Astrocyte (in vitro differentiated cells and primary cell): ENCODE measurements around the gene F8. TPM values are rescaled to one million over a fixed set of nuclear protein-coding genes. Genes with fewer than 3 reads are reported as not detected.
"Not testable (repeated sequence)": the region's sequence is repeated elsewhere in the genome, so short reads cannot be mapped to it uniquely, and the experiment has no call there.

Experiments
- DNase-seq: peaks from one replicate; pipeline ENCODE4 v3.0.0-alpha.2; 2010; ENCODE audit warnings: low read depth
- FAIRE-seq: peaks from 2 replicates; lab custom pipeline; 2011; peaks lifted over from hg19 to GRCh38; lab: Jason Lieb, UNC
- H2AFZ ChIP-seq: 2 replicates; pipeline ENCODE4 v1.6.0; 2012; ENCODE audit warnings: low read depth, low read length, inconsistent platforms
- H3K27ac ChIP-seq: 2 replicates; pipeline ENCODE4 v1.5.1; 2011; ENCODE audit warnings: low read depth, low read length, inconsistent platforms
- H3K27me3 ChIP-seq: 2 replicates; pipeline ENCODE4 v1.6.0; 2011; ENCODE audit warnings: low read length, inconsistent platforms; ENCODE audit not compliant: insufficient read depth
- H3K36me3 ChIP-seq: 2 replicates; pipeline ENCODE4 v1.5.1; 2011; ENCODE audit warnings: low read length, inconsistent platforms; ENCODE audit not compliant: insufficient read depth
- H3K4me1 ChIP-seq: 2 replicates; pipeline ENCODE4 v1.5.1; 2011; ENCODE audit warnings: low read length, inconsistent platforms; ENCODE audit not compliant: insufficient read depth
- H3K4me2 ChIP-seq: 2 replicates; pipeline ENCODE4 v1.6.0; 2012; ENCODE audit warnings: low read length, inconsistent platforms
- H3K4me3 ChIP-seq: 2 replicates; pipeline ENCODE4 v1.5.1; 2011; ENCODE audit warnings: low read depth, mild to moderate bottlenecking, low read length, inconsistent platforms; ENCODE audit not compliant: insufficient read depth
- H3K79me2 ChIP-seq: 2 replicates; pipeline ENCODE4 v1.6.0; 2012; ENCODE audit warnings: mild to moderate bottlenecking, low read length, inconsistent platforms; ENCODE audit not compliant: insufficient read depth
- H3K9ac ChIP-seq: 2 replicates; pipeline ENCODE4 v1.6.0; 2012; ENCODE audit warnings: mild to moderate bottlenecking, low read length, inconsistent platforms
- H3K9me3 ChIP-seq: 2 replicates; pipeline ENCODE4 v1.5.1; 2012; ENCODE audit warnings: low read depth, mild to moderate bottlenecking, low read length, inconsistent platforms; ENCODE audit not compliant: insufficient read depth
- H4K20me1 ChIP-seq: 2 replicates; pipeline ENCODE4 v1.6.0; 2012; ENCODE audit warnings: low read length, inconsistent platforms; ENCODE audit not compliant: insufficient read depth
- H3K27ac Mint-ChIP-seq: one replicate; pipeline ENCODE4 v1.8.0; 2021; ENCODE audit warnings: mild to moderate bottlenecking, mixed read lengths; ENCODE audit not compliant: unreplicated experiment
- H3K27me3 Mint-ChIP-seq: one replicate; pipeline ENCODE4 v1.8.0; 2021; ENCODE audit warnings: low read depth, mixed read lengths; ENCODE audit not compliant: unreplicated experiment
- H3K36me3 Mint-ChIP-seq: one replicate; pipeline ENCODE4 v1.8.0; 2021; ENCODE audit warnings: low read depth, mixed read lengths; ENCODE audit not compliant: unreplicated experiment
- H3K4me1 Mint-ChIP-seq: one replicate; pipeline ENCODE4 v1.8.0; 2021; ENCODE audit warnings: low read depth, mixed read lengths; ENCODE audit not compliant: unreplicated experiment
- H3K4me3 Mint-ChIP-seq: one replicate; pipeline ENCODE4 v1.8.0; 2021; ENCODE audit warnings: mild to moderate bottlenecking, moderate library complexity, mixed read lengths; ENCODE audit not compliant: unreplicated experiment
- H3K9me3 Mint-ChIP-seq: one replicate; pipeline ENCODE4 v1.8.0; 2021; ENCODE audit warnings: mild to moderate bottlenecking, mixed read lengths; ENCODE audit not compliant: unreplicated experiment
- EZH2 ChIP-seq: IDR thresholded peaks from 2 replicates; pipeline ENCODE4 v1.6.1; 2012; ENCODE audit warnings: mild to moderate bottlenecking, low read length, inconsistent platforms; ENCODE audit not compliant: insufficient read depth
- total RNA-seq: library from RNA; stranded (reverse); gene quantifications from 2 replicates; pipeline ENCODE4 v1.2.1, GENCODE V29; 2021
- TF ChIP-seq, protein P1 (sequence below): IDR thresholded peaks from 2 replicates; pipeline ENCODE4 v1.5.1; 2011; ENCODE audit warnings: low read depth, mild to moderate bottlenecking, inconsistent platforms, low read length, moderate library complexity; ENCODE audit not compliant: insufficient read depth

The F8 gene
- total RNA-seq, 1 donor from 2014 or later: 2.5 TPM

DNA sequence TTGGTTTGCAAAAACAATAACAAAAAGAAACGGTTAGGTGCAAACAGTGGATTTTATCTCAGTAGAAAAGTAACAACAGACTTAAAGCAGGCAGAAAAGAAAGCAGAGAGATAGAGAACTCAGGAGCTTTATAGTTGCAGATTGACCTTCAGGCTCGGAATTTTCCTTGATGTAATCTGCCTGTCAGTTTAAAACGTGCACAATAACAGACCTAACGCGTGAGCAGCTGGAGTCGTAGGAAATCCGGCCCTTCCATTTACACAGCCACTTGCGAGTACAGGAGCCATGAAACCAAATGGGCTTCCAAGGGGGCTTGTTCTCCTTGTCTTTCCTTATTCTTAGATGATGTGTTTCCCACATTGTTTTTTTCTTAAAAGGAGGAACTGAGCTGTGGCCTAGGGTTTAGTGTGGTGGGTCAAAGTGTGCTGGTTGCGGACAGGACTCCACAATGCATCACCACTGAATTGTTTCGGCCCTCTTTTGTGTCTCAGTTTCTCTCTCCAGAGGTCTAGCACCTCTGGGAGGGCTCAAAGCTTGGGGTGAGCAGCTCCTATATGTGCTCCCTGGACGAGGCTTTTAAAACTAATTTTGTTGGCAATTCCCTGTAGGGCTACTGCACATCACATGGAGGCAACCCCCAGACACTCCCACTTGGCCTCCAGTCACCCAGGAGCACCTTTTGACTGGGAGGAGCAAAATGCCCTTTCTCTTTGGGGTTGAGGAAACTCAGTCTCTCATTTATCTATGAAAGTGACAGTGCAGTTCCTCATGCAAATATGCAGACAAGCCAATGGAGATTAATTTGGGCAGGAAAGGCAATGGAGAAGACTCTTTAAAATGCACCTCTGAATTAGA, 203.4 kb downstream of the F8 start:
- Histone ChIP-seq H3K27ac (no peak overlapping the region), H3K27me3 (no peaks in the 10 kb centered on the region), H3K4me2 (no peak overlapping the region), H3K9ac (no peak overlapping the region), H3K4me1 (no peaks in the 10 kb centered on the region), H3K79me2 (no peaks in the 10 kb centered on the region), H2AFZ (no peak overlapping the region), H3K4me3 (no peak overlapping the region), H4K20me1 (no peaks in the 10 kb centered on the region), H3K9me3 (no peaks in the 10 kb centered on the region), H3K36me3 (no peaks in the 10 kb centered on the region)
- Mint-ChIP-seq H3K36me3 (no peaks in the 10 kb centered on the region), H3K27ac (no peak overlapping the region), H3K4me3 (no peak overlapping the region), H3K4me1 (no peaks in the 10 kb centered on the region), H3K9me3 (no peaks in the 10 kb centered on the region), H3K27me3 (no peaks in the 10 kb centered on the region)
- DNase-seq: no peak
- no peak for FAIRE-seq
- no peak for TF ChIP-seq EZH2
- TF ChIP-seq, protein P1, sequence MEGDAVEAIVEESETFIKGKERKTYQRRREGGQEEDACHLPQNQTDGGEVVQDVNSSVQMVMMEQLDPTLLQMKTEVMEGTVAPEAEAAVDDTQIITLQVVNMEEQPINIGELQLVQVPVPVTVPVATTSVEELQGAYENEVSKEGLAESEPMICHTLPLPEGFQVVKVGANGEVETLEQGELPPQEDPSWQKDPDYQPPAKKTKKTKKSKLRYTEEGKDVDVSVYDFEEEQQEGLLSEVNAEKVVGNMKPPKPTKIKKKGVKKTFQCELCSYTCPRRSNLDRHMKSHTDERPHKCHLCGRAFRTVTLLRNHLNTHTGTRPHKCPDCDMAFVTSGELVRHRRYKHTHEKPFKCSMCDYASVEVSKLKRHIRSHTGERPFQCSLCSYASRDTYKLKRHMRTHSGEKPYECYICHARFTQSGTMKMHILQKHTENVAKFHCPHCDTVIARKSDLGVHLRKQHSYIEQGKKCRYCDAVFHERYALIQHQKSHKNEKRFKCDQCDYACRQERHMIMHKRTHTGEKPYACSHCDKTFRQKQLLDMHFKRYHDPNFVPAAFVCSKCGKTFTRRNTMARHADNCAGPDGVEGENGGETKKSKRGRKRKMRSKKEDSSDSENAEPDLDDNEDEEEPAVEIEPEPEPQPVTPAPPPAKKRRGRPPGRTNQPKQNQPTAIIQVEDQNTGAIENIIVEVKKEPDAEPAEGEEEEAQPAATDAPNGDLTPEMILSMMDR: no peak

DNA sequence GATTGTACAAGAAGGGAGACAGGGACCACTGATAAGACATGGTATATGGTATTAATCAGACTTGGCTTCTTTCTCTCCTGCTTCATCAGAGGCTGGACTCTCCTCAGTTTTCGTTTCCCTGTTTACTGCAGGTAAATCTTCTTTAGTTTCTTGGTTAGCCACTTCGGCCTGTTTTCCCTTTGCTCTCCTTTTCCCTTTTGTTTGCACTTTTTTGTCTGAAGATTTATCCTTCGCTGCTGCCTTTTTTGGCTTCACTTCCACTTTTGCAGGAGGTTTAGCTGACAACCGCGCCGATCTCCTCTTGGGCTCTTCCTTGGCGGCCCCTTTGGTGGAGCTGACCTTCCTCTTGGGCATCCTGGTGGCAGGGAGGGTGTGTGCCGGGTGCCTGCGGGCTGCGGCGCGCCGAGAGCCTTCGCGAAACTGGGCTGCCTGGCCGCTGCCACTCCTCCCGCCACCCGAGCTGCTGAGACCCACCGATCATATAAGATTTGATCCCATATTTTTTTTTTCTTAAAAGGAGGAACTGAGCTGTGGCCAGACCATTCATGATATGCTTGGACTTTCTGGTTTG, 205.4 kb downstream of the F8 start:
- not testable (repeated sequence) for H3K27ac Mint-ChIP-seq, H3K9me3 Mint-ChIP-seq, H3K36me3 ChIP-seq, H3K9ac ChIP-seq, H3K4me3 Mint-ChIP-seq, H2AFZ ChIP-seq, H3K9me3 ChIP-seq, FAIRE-seq, H4K20me1 ChIP-seq, H3K4me1 ChIP-seq, H3K4me2 ChIP-seq, H3K79me2 ChIP-seq, H3K4me1 Mint-ChIP-seq, H3K27me3 Mint-ChIP-seq, DNase-seq, H3K27me3 ChIP-seq, H3K4me3 ChIP-seq, H3K36me3 Mint-ChIP-seq, H3K27ac ChIP-seq

DNA sequence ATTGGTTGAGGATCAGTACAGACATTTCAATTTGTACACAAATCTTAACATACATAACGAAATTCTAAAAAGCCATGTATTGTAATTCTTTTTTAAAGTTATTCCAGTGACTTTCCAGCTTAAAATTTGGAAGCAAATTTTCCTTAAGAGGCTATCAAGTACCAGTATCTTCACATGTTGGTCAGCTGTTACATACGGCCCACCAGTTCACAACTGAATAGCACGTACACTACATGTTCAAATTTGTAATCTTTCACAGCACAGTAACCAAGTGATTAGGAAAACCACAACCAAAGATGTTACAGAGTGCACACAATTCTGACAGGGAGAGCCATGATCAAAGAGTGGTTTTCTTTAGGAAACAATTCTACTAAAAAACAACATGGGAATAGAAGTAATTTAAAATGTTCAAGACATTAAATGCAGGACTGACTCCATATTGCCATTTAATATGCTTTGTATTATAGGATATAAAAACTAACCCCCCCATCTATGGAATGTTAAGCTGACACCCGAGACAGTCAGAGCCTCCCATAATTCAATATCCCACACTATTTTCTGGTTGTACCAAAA, 206.1 kb downstream of the F8 start:
- not testable (repeated sequence) for H4K20me1 ChIP-seq, H3K4me1 Mint-ChIP-seq, DNase-seq, H2AFZ ChIP-seq, H3K9me3 ChIP-seq, FAIRE-seq, H3K4me3 ChIP-seq, H3K79me2 ChIP-seq, H3K36me3 Mint-ChIP-seq, H3K4me2 ChIP-seq, H3K36me3 ChIP-seq, H3K9me3 Mint-ChIP-seq, H3K4me1 ChIP-seq, H3K27me3 Mint-ChIP-seq, H3K9ac ChIP-seq, H3K27ac Mint-ChIP-seq, H3K4me3 Mint-ChIP-seq, H3K27ac ChIP-seq, H3K27me3 ChIP-seq
